T-helper 1 cell (primary cell): ENCODE data around the gene ARHGEF33.

Source experiments
- DNase-seq, 5 donors: peaks; one replicate each; pipeline ENCODE4 v3.0.0-alpha.2; 2012 to 2020

Gene ARHGEF33

GRCh38 chr2:39020383-39020782, 130.7 kb downstream of the ARHGEF33 start:
- DNase-seq: no peak

GRCh38 chr2:39022642-39023235, 133.1 kb downstream of the ARHGEF33 start:
- DNase-seq: no peak

- no peak for DNase-seq
These were observed 134.0 kb downstream of the ARHGEF33 start for GRCh38 chr2:39023649-39024048.

GRCh38 chr2:39024833-39025232, 135.2 kb downstream of the ARHGEF33 start:
- no peak for DNase-seq
